IPS DF 6.9 (cell line): Measurements from ENCODE around the gene CHRM1.

Experiments used
- DNase-seq: peaks from one replicate; pipeline ENCODE4 v3.0.0-alpha.2; 2013; ENCODE audit warnings: low read depth, low spot score
- H3K27ac ChIP-seq: one replicate; pipeline ENCODE4 v1.5.1; 2013; ENCODE audit warnings: low read length, control low read depth
- H3K27me3 ChIP-seq: 2 replicates; pipeline ENCODE4 v1.6.1; 2013; ENCODE audit warnings: mild to moderate bottlenecking, low read length; ENCODE audit not compliant: control insufficient read depth, insufficient read depth
- H3K36me3 ChIP-seq: 2 replicates; pipeline ENCODE4 v1.6.1; 2013; ENCODE audit warnings: low read length; ENCODE audit not compliant: control insufficient read depth, insufficient read depth
- H3K4me1 ChIP-seq: 2 replicates; pipeline ENCODE4 v1.6.1; 2013; ENCODE audit warnings: low read length; ENCODE audit not compliant: control insufficient read depth, insufficient read depth
- H3K4me3 ChIP-seq: 2 replicates; pipeline ENCODE4 v1.5.1; 2013; ENCODE audit warnings: mild to moderate bottlenecking, low read length
- H3K9me3 ChIP-seq: 2 replicates; pipeline ENCODE4 v1.6.1; 2013; ENCODE audit warnings: low read length, inconsistent platforms; ENCODE audit not compliant: control insufficient read depth, insufficient read depth
- WGBS: extraction: QIAGEN DNeasy Blood & Tissue Kit; methylation state at CpG from one replicate; pipeline ENCODE4 v1.1.7; 2013; ENCODE audit warnings: mixed read lengths, missing lambda C conversion rate; ENCODE audit not compliant: insufficient read length, insufficient coverage; 5-methylcytosine and 5-hydroxymethylcytosine counted together

Gene CHRM1

DNA sequence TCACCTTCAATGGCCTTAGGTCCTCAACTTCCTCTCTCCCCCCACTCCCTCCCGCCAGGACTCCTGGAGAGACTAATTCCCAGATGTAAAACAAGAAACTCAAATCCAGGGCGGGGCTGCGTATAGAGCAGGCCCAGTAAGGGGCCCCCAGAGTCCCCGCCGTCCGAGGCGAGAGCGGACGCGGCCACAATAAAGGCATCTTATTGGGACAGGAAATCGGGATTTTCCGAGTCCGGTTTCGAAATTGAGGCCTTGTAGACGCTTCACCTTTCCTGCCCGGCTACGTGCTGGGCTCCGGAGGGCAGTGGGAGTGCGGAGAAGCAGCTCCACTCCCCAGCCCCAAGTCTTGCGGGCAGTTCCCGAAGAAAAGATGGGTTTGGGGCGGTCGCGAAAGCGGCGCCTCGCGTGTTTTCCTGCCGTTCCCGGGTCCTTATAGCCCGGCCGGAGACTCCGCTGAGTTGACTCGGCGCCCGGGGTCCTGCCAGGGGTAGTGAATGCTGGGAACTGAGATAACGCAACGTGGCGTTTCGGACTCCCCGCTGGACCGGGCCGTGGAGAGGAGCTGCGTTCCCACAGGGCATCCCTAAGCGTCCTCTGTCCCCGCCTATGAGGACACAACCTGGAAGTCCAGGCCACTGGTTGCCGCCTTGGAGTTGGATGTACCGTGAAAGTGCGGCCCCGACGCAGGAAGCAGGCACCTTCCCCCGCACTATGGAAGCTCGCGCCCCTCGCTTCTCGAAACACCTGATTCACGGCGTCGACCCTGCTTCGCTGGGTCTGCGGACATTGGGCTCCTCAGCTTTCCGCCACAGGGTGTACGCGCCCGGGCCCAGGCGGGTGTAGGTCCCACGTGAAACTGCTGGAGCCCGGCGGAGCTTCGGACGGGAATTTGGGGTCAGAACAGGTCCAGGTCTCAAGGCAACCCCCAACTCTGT, 4.8 kb upstream of the CHRM1 start:
- no CpG with 5 or more reads among the region's 71 CpGs for WGBS
- peaks cover 26% of the 10 kb centered on the region for H3K27me3 ChIP-seq
- H3K27ac ChIP-seq = no peak overlapping the region
- H3K9me3 ChIP-seq = no peaks in the 10 kb centered on the region
- 0 out of 2 replicates have a peak, but pooled peaks cover 3% of the 10 kb centered on the region for H3K4me1 ChIP-seq
- no peaks in the 10 kb centered on the region for H3K36me3 ChIP-seq
- peak overlapping the region; percentile 42; the same call in 1 of the 2 replicates for H3K4me3 ChIP-seq
- no peak for DNase-seq

GRCh38 chr11:62925308-62925707, 4.1 kb upstream of the CHRM1 start:
- H3K4me3 ChIP-seq = peak overlapping the region; percentile 42; the same call in 1 of the 2 replicates
- DNase-seq = no peak
- H3K36me3 ChIP-seq = no peaks in the 10 kb centered on the region
- peaks cover 26% of the 10 kb centered on the region for H3K27me3 ChIP-seq
- no peak overlapping the region for H3K27ac ChIP-seq
- WGBS = no CpG with 5 or more reads among the region's 14 CpGs
- 0 out of 2 replicates have a peak, but pooled peaks cover 3% of the 10 kb centered on the region for H3K4me1 ChIP-seq
- H3K9me3 ChIP-seq = no peaks in the 10 kb centered on the region

GRCh38 chr11:62923601-62924411, 2.6 kb upstream of the CHRM1 start:
- H3K4me3 ChIP-seq = peak overlapping the region; percentile 15; the same call in 1 of the 2 replicates
- peaks cover 26% of the 10 kb centered on the region for H3K27me3 ChIP-seq
- H3K9me3 ChIP-seq = no peaks in the 10 kb centered on the region
- 0 out of 2 replicates have a peak, but pooled peaks cover 3% of the 10 kb centered on the region for H3K4me1 ChIP-seq
- DNase-seq = no peak
- no peaks in the 10 kb centered on the region for H3K36me3 ChIP-seq
- no peak overlapping the region for H3K27ac ChIP-seq
- no CpG with 5 or more reads among the region's 52 CpGs for WGBS

DNA sequence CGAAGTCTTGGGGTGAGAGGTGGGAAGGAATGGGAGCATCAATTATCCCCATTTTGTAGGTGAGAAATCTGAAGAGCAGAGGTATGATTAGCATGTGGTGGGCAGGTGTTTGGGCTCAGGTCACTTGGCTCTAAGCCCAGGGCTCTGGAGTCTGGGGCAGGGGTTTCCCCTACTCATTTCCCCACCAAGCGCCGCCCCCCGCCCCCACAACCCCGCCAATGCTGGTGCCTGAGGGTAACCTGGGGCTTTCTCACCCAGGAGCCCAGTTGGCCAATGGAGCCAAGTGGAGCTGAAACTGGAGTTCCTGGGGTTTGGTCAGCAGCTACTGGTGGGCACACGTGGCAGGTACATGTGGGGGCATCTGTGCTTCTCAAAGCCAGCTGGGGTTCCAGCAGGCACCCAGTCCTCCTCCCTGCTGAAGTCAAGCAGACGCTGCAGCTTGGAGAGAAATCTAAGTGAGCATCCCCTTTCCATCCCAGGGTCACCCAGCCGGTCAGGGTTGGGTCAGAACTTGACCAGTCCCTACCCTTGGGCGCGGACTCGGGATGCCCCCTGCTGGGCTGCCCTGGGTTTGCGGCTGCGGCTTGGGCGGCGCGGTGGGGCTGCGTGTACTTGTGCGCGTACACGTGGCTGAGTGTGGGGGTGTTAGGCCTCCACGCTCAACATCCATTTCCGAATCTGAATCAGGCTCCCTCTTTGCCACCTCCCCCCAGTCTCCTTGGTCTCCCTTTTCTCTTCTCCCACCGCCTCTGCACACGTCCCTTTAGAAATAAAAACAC, 1.7 kb upstream of the CHRM1 start:
- Histone ChIP-seq H3K27me3 (peaks cover 26% of the 10 kb centered on the region), H3K9me3 (no peaks in the 10 kb centered on the region), H3K4me3 (no peak overlapping the region; the same call in 1 of the 2 replicates), H3K36me3 (no peaks in the 10 kb centered on the region), H3K27ac (no peak overlapping the region), H3K4me1 (0 out of 2 replicates have a peak, but pooled peaks cover 3% of the 10 kb centered on the region)
- WGBS = no CpG with 5 or more reads among the region's 24 CpGs
- no peak for DNase-seq

- no CpG with 5 or more reads among the region's 4 CpGs for WGBS
- no peak for DNase-seq
- H3K4me1 ChIP-seq = 0 out of 2 replicates have a peak, but pooled peaks cover 1% of the 10 kb centered on the region
- H3K9me3 ChIP-seq = no peaks in the 10 kb centered on the region
- peaks cover 22% of the 10 kb centered on the region for H3K27me3 ChIP-seq
- no peak overlapping the region for H3K27ac ChIP-seq
- H3K4me3 ChIP-seq = no peak overlapping the region
- no peaks in the 10 kb centered on the region for H3K36me3 ChIP-seq
These were observed 1.0 kb upstream of the CHRM1 start for GRCh38 chr11:62922189-62922589.

DNA sequence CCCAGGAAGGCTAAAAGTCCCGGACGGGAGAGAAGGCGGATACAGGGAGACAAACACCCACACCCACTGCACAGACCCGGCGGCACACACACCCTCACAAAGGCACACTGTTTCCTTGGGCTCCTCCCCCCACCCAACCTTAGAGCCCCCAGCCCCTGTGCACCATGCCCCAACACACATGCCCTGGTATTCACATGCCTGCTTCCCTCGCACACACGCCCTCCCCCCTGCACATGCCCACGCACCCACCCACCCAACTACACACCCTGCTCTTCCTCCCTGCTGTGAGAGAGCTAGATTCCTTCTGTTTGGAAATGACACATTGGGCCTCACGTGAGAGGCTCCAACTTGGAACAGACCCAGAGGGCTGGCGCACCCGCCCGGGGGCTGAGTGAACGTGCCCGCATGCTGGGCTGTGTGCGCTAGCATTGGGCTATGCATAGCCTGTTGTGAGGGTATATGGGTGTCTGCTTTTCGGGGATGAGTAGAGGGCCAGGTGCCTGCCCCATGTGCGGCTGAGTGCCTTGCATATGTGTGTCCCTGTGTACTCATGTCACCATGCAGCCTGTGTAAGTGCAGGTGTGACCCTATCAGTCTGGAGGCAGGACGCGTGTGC, 518 bp upstream of the CHRM1 start:
- WGBS = no CpG with 5 or more reads among the region's 19 CpGs
- DNase-seq = no peak
- H3K27ac ChIP-seq = no peak overlapping the region
- H3K9me3 ChIP-seq = no peaks in the 10 kb centered on the region
- no peak overlapping the region for H3K4me3 ChIP-seq
- H3K36me3 ChIP-seq = no peaks in the 10 kb centered on the region
- H3K27me3 ChIP-seq = peaks cover 18% of the 10 kb centered on the region
- H3K4me1 ChIP-seq = no peaks in the 10 kb centered on the region

DNA sequence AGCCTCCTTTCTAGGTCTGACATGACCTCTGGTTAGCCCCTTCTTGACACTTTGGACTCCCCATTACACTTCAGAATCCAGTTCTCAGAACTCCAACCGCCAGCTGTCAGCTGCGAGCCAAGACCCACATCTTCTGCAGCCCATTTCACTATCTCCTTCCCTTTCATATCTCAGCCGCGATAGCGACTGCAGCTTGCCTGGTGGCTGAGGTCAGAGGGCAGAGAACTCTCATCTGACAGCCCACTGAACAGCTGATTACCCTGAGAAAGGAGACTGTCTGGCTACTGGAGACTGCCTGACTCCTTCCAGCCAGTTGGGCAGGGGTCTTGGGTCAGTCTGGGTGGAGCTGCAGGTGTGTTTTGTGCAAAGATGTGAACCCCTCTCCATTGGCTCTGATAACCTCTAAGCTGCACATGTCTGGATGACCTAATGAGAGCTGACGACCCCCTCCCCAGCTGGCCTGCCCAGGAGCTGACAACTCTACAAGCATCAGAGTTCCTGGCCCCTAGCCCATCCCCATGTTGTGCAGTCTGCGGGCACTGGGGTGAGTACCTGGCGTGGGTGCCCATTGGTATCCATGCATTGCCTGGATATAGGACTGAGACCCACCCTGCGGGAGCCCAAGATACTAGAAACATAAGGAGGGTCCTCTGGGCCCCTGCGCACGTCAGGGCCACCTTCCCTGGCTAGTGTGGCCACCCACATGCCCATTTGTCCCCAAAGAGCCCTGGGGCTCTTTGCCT, 1.1 kb downstream of the CHRM1 start:
- no peaks in the 10 kb centered on the region for H3K36me3 ChIP-seq
- H3K4me3 ChIP-seq = no peak overlapping the region
- peaks cover 6% of the 10 kb centered on the region; the same call in 1 of the 2 replicates for H3K27me3 ChIP-seq
- no peak overlapping the region for H3K27ac ChIP-seq
- no peak for DNase-seq
- no peaks in the 10 kb centered on the region for H3K4me1 ChIP-seq
- no peaks in the 10 kb centered on the region for H3K9me3 ChIP-seq
- WGBS = no CpG with 5 or more reads among the region's 11 CpGs

- H3K9me3 ChIP-seq = no peaks in the 10 kb centered on the region
- no peak overlapping the region for H3K27ac ChIP-seq
- no peak for DNase-seq
- no peak overlapping the region for H3K4me3 ChIP-seq
- no peaks in the 10 kb centered on the region for H3K4me1 ChIP-seq
- H3K36me3 ChIP-seq = no peaks in the 10 kb centered on the region
- peaks cover 6% of the 10 kb centered on the region; the same call in 1 of the 2 replicates for H3K27me3 ChIP-seq
- WGBS = no CpG with 5 or more reads among the region's 10 CpGs
These were observed 1.7 kb downstream of the CHRM1 start for GRCh38 chr11:62919476-62919875.

GRCh38 chr11:62918531-62918930, 2.6 kb downstream of the CHRM1 start:
- H3K4me3 ChIP-seq = no peak overlapping the region
- WGBS = no CpG with 5 or more reads among the region's 5 CpGs
- no peaks in the 10 kb centered on the region for H3K4me1 ChIP-seq
- no peaks in the 10 kb centered on the region for H3K36me3 ChIP-seq
- H3K9me3 ChIP-seq = no peaks in the 10 kb centered on the region
- no peak overlapping the region for H3K27ac ChIP-seq
- peaks cover 1% of the 10 kb centered on the region; the same call in 1 of the 2 replicates for H3K27me3 ChIP-seq
- DNase-seq = no peak
